ENCODE results near the gene AGA.

AGA gene

GRCh38 chr4:177385576-177386277 is 56.5 kb downstream of the AGA start:
- no peak overlapping the region for H3K27ac Mint-ChIP-seq
- peaks cover 2% of the 10 kb centered on the region for H3K36me3 Mint-ChIP-seq
- H3K4me3 Mint-ChIP-seq: no peak overlapping the region
- H3K9me3 Mint-ChIP-seq (ENCODE audit: low read depth): no peaks in the 10 kb centered on the region
- H3K4me1 Mint-ChIP-seq (ENCODE audit: low read depth): peaks cover 6% of the 10 kb centered on the region
- H3K27me3 Mint-ChIP-seq: peaks cover 3% of the 10 kb centered on the region

- Mint-ChIP-seq H3K36me3 (peaks cover 2% of the 10 kb centered on the region), H3K27me3 (peaks cover 3% of the 10 kb centered on the region), H3K4me1 (ENCODE audit: low read depth) (peaks cover 6% of the 10 kb centered on the region), H3K27ac (no peak overlapping the region), H3K9me3 (ENCODE audit: low read depth) (no peaks in the 10 kb centered on the region), H3K4me3 (no peak overlapping the region)
Measured at GRCh38 chr4:177384856-177385397, 57.3 kb downstream of the AGA start.

GRCh38 chr4:177381762-177382310 is 60.4 kb downstream of the AGA start:
- Mint-ChIP-seq H3K9me3 (ENCODE audit: low read depth) (no peaks in the 10 kb centered on the region), H3K27me3 (peaks cover 3% of the 10 kb centered on the region), H3K4me1 (ENCODE audit: low read depth) (peaks cover 6% of the 10 kb centered on the region), H3K4me3 (no peak overlapping the region), H3K36me3 (peaks cover 2% of the 10 kb centered on the region), H3K27ac (no peak overlapping the region)
